GM12878 (cell line): ENCODE measurements around the gene PLAGL2. TPM values are rescaled to one million over a fixed set of nuclear protein-coding genes. Genes with fewer than 3 reads are reported as not detected.

Experiments used
- ATAC-seq: fragments of 200-7000 bp; cut with Tn5 transposase; 3 replicates; pipeline ENCODE4 v1.9.1; 2020; ENCODE audit warnings: mild to moderate bottlenecking, moderate library complexity
- BruUV-seq: library from RNA; stranded (reverse); fragments of 400-500 nt; replicated peaks from 2 replicates; lab custom pipeline; 2021; lab: Mats Ljungman, UMichigan
- CTCF ChIA-PET: fragments of 300-600 bp; sonication (Branson Sonifier 250); formaldehyde crosslinking; extraction: SDS; loops from one replicate; lab custom pipeline; 2021; ENCODE audit warnings: inconsistent platforms; lab: Yijun Ruan, JAX
- POLR2A ChIA-PET: fragments of 350-600 bp; formaldehyde crosslinking; extraction: SDS; loops from one replicate; lab custom pipeline; 2021; ENCODE audit warnings: inconsistent platforms; lab: Charles Lee
- RAD21 ChIA-PET: fragments of 300-600 bp; sonication (Branson Sonifier 250); formaldehyde crosslinking; loops from one replicate; lab custom pipeline; 2023; ENCODE audit warnings: antibody characterized with exemption; ENCODE audit not compliant: unreplicated experiment; lab: Charles Lee
- SMC1A ChIA-PET: fragments of 300-600 bp; sonication (Branson Sonifier 250); formaldehyde crosslinking; loops from one replicate; lab custom pipeline; 2023; ENCODE audit not compliant: unreplicated experiment, uncharacterized antibody; lab: Charles Lee
- DNase-seq: peaks from one replicate; pipeline ENCODE4 v3.0.0-alpha.2; 2011; ENCODE audit warnings: low read depth, low spot score
- FAIRE-seq: peaks from 3 replicates; lab custom pipeline; 2011; peaks lifted over from hg19 to GRCh38; lab: Jason Lieb, UNC
- H2AFZ ChIP-seq: 2 replicates; pipeline ENCODE4 v1.6.0; 2011; ENCODE audit warnings: low read depth, low read length, control low read depth; ENCODE audit not compliant: control insufficient read depth
- H3K27ac ChIP-seq: 2 replicates; pipeline ENCODE4 v1.5.1; 2011; ENCODE audit warnings: control low read depth; ENCODE audit not compliant: control insufficient read depth, insufficient read depth
- H3K27me3 ChIP-seq, 2 experiments: replicated peaks in 1 of 2; 2 replicates each; pipeline versions ENCODE4 v1.6.0 to v1.6.1; 2011; ENCODE audit warnings: low read length in 1 of 2; ENCODE audit not compliant: control insufficient read depth in 2 of 2, insufficient read depth in 2 of 2
- H3K36me3 ChIP-seq, 2 experiments: 2 replicates each; pipeline ENCODE4 v1.5.1; 2011; ENCODE audit warnings: low read length in 1 of 2; ENCODE audit not compliant: control insufficient read depth in 2 of 2, insufficient read depth in 2 of 2
- H3K4me1 ChIP-seq: 2 replicates; pipeline ENCODE4 v1.6.1; 2011; ENCODE audit warnings: mild to moderate bottlenecking, low read length, moderate library complexity, mixed read lengths; ENCODE audit not compliant: control insufficient read depth, insufficient read depth
- H3K4me2 ChIP-seq: 2 replicates; pipeline ENCODE4 v1.6.0; 2011; ENCODE audit warnings: control low read depth; ENCODE audit not compliant: control insufficient read depth, insufficient read depth
- H3K4me3 ChIP-seq: fragments of 200-600 bp; sonication (generic); 2 replicates; pipeline ENCODE4 v1.5.1; 2016
- H3K79me2 ChIP-seq: 2 replicates; pipeline ENCODE4 v1.6.0; 2011; ENCODE audit warnings: low read length; ENCODE audit not compliant: control insufficient read depth, insufficient read depth
- H3K9ac ChIP-seq: 2 replicates; pipeline ENCODE4 v1.8.0; 2011; ENCODE audit warnings: low read length, control low read depth, mixed read lengths; ENCODE audit not compliant: control insufficient read depth, insufficient read depth
- H3K9me3 ChIP-seq: replicated peaks from 3 replicates; pipeline ENCODE4 v1.5.1; 2011; ENCODE audit warnings: mild to moderate bottlenecking, low read length; ENCODE audit not compliant: control insufficient read depth, insufficient read depth
- H4K20me1 ChIP-seq: 2 replicates; pipeline ENCODE4 v1.6.0; 2011; ENCODE audit not compliant: control insufficient read depth, insufficient read depth
- ATF7 ChIP-seq: fragments of 450-650 bp; IDR thresholded peaks from 2 replicates; pipeline ENCODE4 v1.6.1; 2016; ENCODE audit warnings: low read depth, mild to moderate bottlenecking
- BMI1 ChIP-seq: fragments of 450-650 bp; IDR thresholded peaks from 2 replicates; pipeline ENCODE4 v1.6.1; 2016; ENCODE audit warnings: mild to moderate bottlenecking, moderate library complexity, borderline replicate concordance
- FOXK2 ChIP-seq: fragments of 450-650 bp; IDR thresholded peaks from 2 replicates; pipeline ENCODE4 v1.6.1; 2017; ENCODE audit warnings: mild to moderate bottlenecking, moderate library complexity
- POLR2AphosphoS5 ChIP-seq: IDR thresholded peaks from 2 replicates; pipeline ENCODE4 v1.6.1; 2011; ENCODE audit warnings: mild to moderate bottlenecking, low read length, inconsistent platforms
- SREBF2 ChIP-seq: IDR thresholded peaks from 2 replicates; pipeline ENCODE4 v1.6.1; 2012; ENCODE audit warnings: mild to moderate bottlenecking, low read length
- in situ Hi-C: fragments of 300-500 bp; cut with MboI; formaldehyde crosslinking; loops from 9 replicates; pipeline ENCODE4 v1.14.3; 2018; ENCODE audit warnings: mixed read lengths
- intact Hi-C: fragments of 100-400 bp; cut with micrococcal nuclease; formaldehyde crosslinking; loops from one replicate; pipeline ENCODE4 v1.14.2; 2022; ENCODE audit not compliant: unreplicated experiment
- polyA plus RNA-seq, 11 experiments: library from polyadenylated mRNA; depleted of rRNA in 4 of 11; unstranded in 6 of 11; stranded (reverse) in 5 of 11; fragments of >200 nt; fragmentation: Nextera tagmentation in 4 of 11; fragmentation: Illumina TruSeq in 1 of 11; extraction: Ambion mirVana in 4 of 11; extraction: Trizol in 1 of 11; gene quantifications; 1 replicate in 1 of 11; 2 replicates in 10 of 11; pipeline versions ENCODE4 v1.2.1 to v1.2.3, GENCODE V29; 2011 to 2016; ENCODE audit warnings: inconsistent platforms in 2 of 11, missing spikeins in 2 of 11, low read depth in 1 of 11
- total RNA-seq, 4 experiments: library from RNA; depleted of rRNA in 3 of 4; stranded (reverse); fragments of >200 nt in 3 of 4; fragmentation: Illumina TruSeq in 1 of 4; extraction: Trizol in 1 of 4; gene quantifications; 2 replicates each; pipeline versions ENCODE4 v1.2.1 to v1.2.3, GENCODE V29; 2013 to 2021
- TF ChIP-seq, protein P1 (sequence below): fragments of 450-650 bp; IDR thresholded peaks from 2 replicates; pipeline ENCODE4 v1.6.1; 2018; ENCODE audit warnings: mild to moderate bottlenecking, low read depth, moderate library complexity; ENCODE audit not compliant: partially characterized antibody
- TF ChIP-seq, protein P2 (sequence below): fragments of 450-650 bp; IDR thresholded peaks from 2 replicates; pipeline ENCODE4 v1.6.1; 2017; ENCODE audit warnings: mild to moderate bottlenecking, low read depth, inconsistent platforms; ENCODE audit not compliant: poor library complexity, severe bottlenecking

The PLAGL2 gene
- total and polyA plus RNA-seq, 10 of the 15 experiments (the other 5 are each of a cell fraction or from before 2014, with no cell fraction given) = 4.4 to 32.3 (median 13.3) TPM

- no peak; the same call in 2 of the 3 replicates for ATAC-seq
- intact Hi-C loops = no loop called here
- SMC1A ChIA-PET = interaction anchor here (0.9 to 2.5 kb wide), 3 partner anchors 10 to 13 kb away, joined by 3 to 5 read pairs (median 5); no protein-coding TSS in a partner anchor
- in situ Hi-C loops = no loop called here
- FAIRE-seq = no peak
- Histone ChIP-seq H3K27ac (no peak overlapping the region), H3K79me2 (no peaks in the 10 kb centered on the region), H3K9ac (no peak overlapping the region), H2AFZ (no peak overlapping the region), H3K4me1 (no peaks in the 10 kb centered on the region), H4K20me1 (no peaks in the 10 kb centered on the region; the same call in 1 of the 2 replicates), H3K27me3 (no peaks in the 10 kb centered on the region), H3K4me2 (no peak overlapping the region), H3K36me3 (peaks cover 14 to 21% of the 10 kb centered on the region in 2 experiments), H3K9me3 (no peaks in the 10 kb centered on the region), H3K4me3 (no peak overlapping the region)
- BruUV-seq = no TSS peak
- DNase-seq = no peak
- POLR2A ChIA-PET = no interaction called here
- RAD21 ChIA-PET = no interaction called here
- CTCF ChIA-PET = interaction anchor here (1.1 kb wide), 1 partner anchor 157 kb away, joined by 3 read pairs; no protein-coding TSS in a partner anchor
- TF ChIP-seq, protein P1, sequence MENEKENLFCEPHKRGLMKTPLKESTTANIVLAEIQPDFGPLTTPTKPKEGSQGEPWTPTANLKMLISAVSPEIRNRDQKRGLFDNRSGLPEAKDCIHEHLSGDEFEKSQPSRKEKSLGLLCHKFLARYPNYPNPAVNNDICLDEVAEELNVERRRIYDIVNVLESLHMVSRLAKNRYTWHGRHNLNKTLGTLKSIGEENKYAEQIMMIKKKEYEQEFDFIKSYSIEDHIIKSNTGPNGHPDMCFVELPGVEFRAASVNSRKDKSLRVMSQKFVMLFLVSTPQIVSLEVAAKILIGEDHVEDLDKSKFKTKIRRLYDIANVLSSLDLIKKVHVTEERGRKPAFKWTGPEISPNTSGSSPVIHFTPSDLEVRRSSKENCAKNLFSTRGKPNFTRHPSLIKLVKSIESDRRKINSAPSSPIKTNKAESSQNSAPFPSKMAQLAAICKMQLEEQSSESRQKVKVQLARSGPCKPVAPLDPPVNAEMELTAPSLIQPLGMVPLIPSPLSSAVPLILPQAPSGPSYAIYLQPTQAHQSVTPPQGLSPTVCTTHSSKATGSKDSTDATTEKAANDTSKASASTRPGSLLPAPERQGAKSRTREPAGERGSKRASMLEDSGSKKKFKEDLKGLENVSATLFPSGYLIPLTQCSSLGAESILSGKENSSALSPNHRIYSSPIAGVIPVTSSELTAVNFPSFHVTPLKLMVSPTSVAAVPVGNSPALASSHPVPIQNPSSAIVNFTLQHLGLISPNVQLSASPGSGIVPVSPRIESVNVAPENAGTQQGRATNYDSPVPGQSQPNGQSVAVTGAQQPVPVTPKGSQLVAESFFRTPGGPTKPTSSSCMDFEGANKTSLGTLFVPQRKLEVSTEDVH = no peak
- TF ChIP-seq POLR2AphosphoS5 = 0 out of 2 replicates have a peak, but pooled peaks have one; percentile 3
- no peak for TF ChIP-seq SREBF2
- TF ChIP-seq, protein P2, sequence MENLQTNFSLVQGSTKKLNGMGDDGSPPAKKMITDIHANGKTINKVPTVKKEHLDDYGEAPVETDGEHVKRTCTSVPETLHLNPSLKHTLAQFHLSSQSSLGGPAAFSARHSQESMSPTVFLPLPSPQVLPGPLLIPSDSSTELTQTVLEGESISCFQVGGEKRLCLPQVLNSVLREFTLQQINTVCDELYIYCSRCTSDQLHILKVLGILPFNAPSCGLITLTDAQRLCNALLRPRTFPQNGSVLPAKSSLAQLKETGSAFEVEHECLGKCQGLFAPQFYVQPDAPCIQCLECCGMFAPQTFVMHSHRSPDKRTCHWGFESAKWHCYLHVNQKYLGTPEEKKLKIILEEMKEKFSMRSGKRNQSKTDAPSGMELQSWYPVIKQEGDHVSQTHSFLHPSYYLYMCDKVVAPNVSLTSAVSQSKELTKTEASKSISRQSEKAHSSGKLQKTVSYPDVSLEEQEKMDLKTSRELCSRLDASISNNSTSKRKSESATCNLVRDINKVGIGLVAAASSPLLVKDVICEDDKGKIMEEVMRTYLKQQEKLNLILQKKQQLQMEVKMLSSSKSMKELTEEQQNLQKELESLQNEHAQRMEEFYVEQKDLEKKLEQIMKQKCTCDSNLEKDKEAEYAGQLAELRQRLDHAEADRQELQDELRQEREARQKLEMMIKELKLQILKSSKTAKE = no peak
- TF ChIP-seq BMI1 = no peak
- TF ChIP-seq FOXK2 = no peak
- no peak for TF ChIP-seq ATF7
Observed at GRCh38 chr20:32191873-32192272, 15.7 kb downstream of the PLAGL2 start.
